HCT116 (cell line): Measurements from ENCODE around the gene ITIH4. TPM values are rescaled to one million over a fixed set of nuclear protein-coding genes. Genes with fewer than 3 reads are reported as not detected.

Experiments
- ATAC-seq: fragments of 200-7000 bp; cut with Tn5 transposase; 2 replicates; pipeline ENCODE4 v1.9.1; 2020; ENCODE audit warnings: mild to moderate bottlenecking, moderate library complexity
- BruUV-seq: library from RNA; stranded (reverse); fragments of 400-500 nt; replicated peaks from 2 replicates; lab custom pipeline; 2021; lab: Mats Ljungman, UMichigan
- CTCF ChIA-PET: fragments of 300-600 bp; sonication (Branson Sonifier 250); formaldehyde crosslinking; loops from one replicate; lab custom pipeline; 2021; ENCODE audit warnings: antibody characterized with exemption; lab: Charles Lee
- POLR2A ChIA-PET: fragments of 300-600, 350-600 bp; sonication (Branson Sonifier 250); formaldehyde crosslinking; loops from one replicate; lab custom pipeline; 2021; ENCODE audit warnings: antibody characterized with exemption; lab: Charles Lee
- RAD21 ChIA-PET, 2 experiments: fragments of 300-600 bp; sonication (Branson Sonifier 250); formaldehyde crosslinking; loops; one replicate each; lab custom pipeline; 2023; ENCODE audit warnings: low total read pairs in 2 of 2; ENCODE audit not compliant: uncharacterized antibody in 2 of 2, unreplicated experiment in 2 of 2, low non-redundant PET in 1 of 2; lab: Charles Lee
- DNase-seq: peaks from one replicate; pipeline ENCODE4 v3.0.0-alpha.2; 2010; ENCODE audit warnings: low read depth, low spot score
- H2AFZ ChIP-seq: fragments of 200-600 bp; shearing (Covaris generic), sonication (generic); 2 replicates; pipeline ENCODE4 v1.6.1; 2017; ENCODE audit warnings: low read depth, mixed run types, mixed read lengths, antibody characterized with exemption, low read length; ENCODE audit not compliant: poor library complexity, severe bottlenecking
- H3K27ac ChIP-seq: 2 replicates; pipeline ENCODE4 v1.5.1; 2012; ENCODE audit warnings: low read depth, low read length
- H3K27me3 ChIP-seq: fragments of 200-600 bp; sonication (generic); 2 replicates; pipeline ENCODE4 v1.6.1; 2016; ENCODE audit warnings: mixed run types, low read length, mixed read lengths; ENCODE audit not compliant: insufficient read depth
- H3K36me3 ChIP-seq, 2 experiments: fragments of 200-500 bp in 1 of 2; fragments of 200-600 bp in 1 of 2; sonication (Bioruptor generic) in 1 of 2; sonication (generic) in 1 of 2; 2 replicates each; pipeline versions ENCODE4 v1.5.1 to v1.6.1; 2014 to 2016; ENCODE audit warnings: low read length in 2 of 2, inconsistent platforms in 1 of 2, mixed read lengths in 1 of 2, mixed run types in 1 of 2; ENCODE audit not compliant: insufficient read depth in 2 of 2, control insufficient read depth in 1 of 2
- H3K4me1 ChIP-seq, 2 experiments: fragments of 200-600 bp in 1 of 2; sonication (generic) in 1 of 2; 2 replicates each; pipeline versions ENCODE4 v1.5.1 to v1.6.1; 2012 to 2017; ENCODE audit warnings: low read length in 2 of 2, inconsistent platforms in 1 of 2, mild to moderate bottlenecking in 1 of 2, mixed read lengths in 1 of 2, mixed run types in 1 of 2, moderate library complexity in 1 of 2; ENCODE audit not compliant: insufficient read depth in 2 of 2, control insufficient read depth in 1 of 2
- H3K4me2 ChIP-seq: fragments of 200-600 bp; sonication (generic); 2 replicates; pipeline ENCODE4 v1.6.1; 2017; ENCODE audit warnings: mixed run types, low read length, mixed read lengths
- H3K4me3 ChIP-seq, 2 experiments: fragments of 200-600 bp in 1 of 2; sonication (generic) in 1 of 2; replicated peaks in 1 of 2; 2 replicates each; pipeline ENCODE4 v1.5.1; 2011 to 2016; ENCODE audit warnings: low read length in 2 of 2, control low read depth in 1 of 2, low read depth in 1 of 2, mild to moderate bottlenecking in 1 of 2, mixed read lengths in 1 of 2, mixed run types in 1 of 2
- H3K79me2 ChIP-seq: fragments of 200-600 bp; sonication (generic); 2 replicates; pipeline ENCODE4 v1.6.1; 2017; ENCODE audit warnings: mild to moderate bottlenecking, mixed run types, low read length, moderate library complexity, mixed read lengths; ENCODE audit not compliant: insufficient read depth
- H3K9ac ChIP-seq: fragments of 200-600 bp; sonication (generic); 2 replicates; pipeline ENCODE4 v1.6.1; 2016; ENCODE audit warnings: low read length, mixed read lengths
- H3K9me2 ChIP-seq: fragments of 200-600 bp; sonication (generic), shearing (Covaris generic); 2 replicates; pipeline ENCODE4 v1.6.1; 2017; ENCODE audit warnings: mixed run types, mild to moderate bottlenecking, moderate library complexity; ENCODE audit not compliant: insufficient read depth
- H3K9me3 ChIP-seq, 2 experiments: fragments of 200-500 bp in 1 of 2; fragments of 200-600 bp in 1 of 2; sonication (Bioruptor generic) in 1 of 2; sonication (generic) in 1 of 2; 2 replicates each; pipeline ENCODE4 v1.6.1; 2014 to 2017; ENCODE audit warnings: low read length in 2 of 2, mixed read lengths in 2 of 2, inconsistent platforms in 1 of 2, low read depth in 1 of 2, mild to moderate bottlenecking in 1 of 2, mixed run types in 1 of 2, moderate library complexity in 1 of 2; ENCODE audit not compliant: control insufficient read depth in 1 of 2, insufficient read depth in 1 of 2
- H4K20me1 ChIP-seq: fragments of 200-600 bp; sonication (generic), shearing (Covaris generic); 2 replicates; pipeline ENCODE4 v1.6.1; 2017; ENCODE audit warnings: mixed run types, mild to moderate bottlenecking, moderate library complexity; ENCODE audit not compliant: insufficient read depth
- ATF3 ChIP-seq: IDR thresholded peaks from 2 replicates; pipeline ENCODE4 v1.6.1; 2012
- CBX3 ChIP-seq: IDR thresholded peaks from 2 replicates; pipeline ENCODE4 v1.6.1; 2012; ENCODE audit warnings: low read depth
- EGR1 ChIP-seq: IDR thresholded peaks from 2 replicates; pipeline ENCODE4 v1.6.1; 2012; ENCODE audit warnings: low read depth
- EZH2 ChIP-seq: fragments of 200-600 bp; sonication (generic); IDR thresholded peaks from 2 replicates; pipeline ENCODE4 v1.6.1; 2017; ENCODE audit warnings: antibody characterized with exemption, mixed run types
- JUND ChIP-seq: IDR thresholded peaks from 2 replicates; pipeline ENCODE4 v1.6.1; 2012
- POLR2A ChIP-seq: IDR thresholded peaks from 2 replicates; pipeline ENCODE4 v1.7.0; 2011; ENCODE audit warnings: borderline replicate concordance; ENCODE audit not compliant: insufficient read depth, insufficient read length; ENCODE audit errors: extremely low read depth
- POLR2AphosphoS5 ChIP-seq: IDR thresholded peaks from 2 replicates; pipeline ENCODE4 v1.6.1; 2011; ENCODE audit warnings: mild to moderate bottlenecking, low read depth, low read length, moderate library complexity
- SP1 ChIP-seq: IDR thresholded peaks from 2 replicates; pipeline ENCODE4 v1.6.1; 2012; ENCODE audit warnings: low read depth
- TCF7L2 ChIP-seq: IDR thresholded peaks from 2 replicates; pipeline ENCODE4 v1.7.0; 2011; ENCODE audit warnings: borderline replicate concordance, inconsistent platforms; ENCODE audit not compliant: insufficient read depth, insufficient read length; ENCODE audit errors: extremely low read depth
- YY1 ChIP-seq: IDR thresholded peaks from 2 replicates; pipeline ENCODE4 v1.6.1; 2011; ENCODE audit warnings: low read length, low read depth, moderate library complexity, mild to moderate bottlenecking; ENCODE audit not compliant: insufficient replicate concordance; ENCODE audit errors: extremely low read depth
- ZNF274 ChIP-seq: fragments of 200-500 bp; sonication (Bioruptor generic); IDR thresholded peaks from 2 replicates; pipeline ENCODE4 v1.6.1; 2014; ENCODE audit warnings: mild to moderate bottlenecking, low read depth, low read length, inconsistent platforms
- intact Hi-C: fragments of 100-400 bp; cut with micrococcal nuclease; formaldehyde crosslinking; loops from 2 replicates; pipeline ENCODE4 v1.10.0; 2022
- total RNA-seq: library from RNA; stranded (reverse); gene quantifications from one replicate; pipeline ENCODE4 v1.2.1, GENCODE V29; 2021; ENCODE audit not compliant: unreplicated experiment
- TF ChIP-seq, protein P1 (sequence below): IDR thresholded peaks from 2 replicates; pipeline ENCODE4 v1.6.1; 2012

The ITIH4 gene
- total RNA-seq, 1 experiment from 2014 or later, result 4.1 TPM

DNA sequence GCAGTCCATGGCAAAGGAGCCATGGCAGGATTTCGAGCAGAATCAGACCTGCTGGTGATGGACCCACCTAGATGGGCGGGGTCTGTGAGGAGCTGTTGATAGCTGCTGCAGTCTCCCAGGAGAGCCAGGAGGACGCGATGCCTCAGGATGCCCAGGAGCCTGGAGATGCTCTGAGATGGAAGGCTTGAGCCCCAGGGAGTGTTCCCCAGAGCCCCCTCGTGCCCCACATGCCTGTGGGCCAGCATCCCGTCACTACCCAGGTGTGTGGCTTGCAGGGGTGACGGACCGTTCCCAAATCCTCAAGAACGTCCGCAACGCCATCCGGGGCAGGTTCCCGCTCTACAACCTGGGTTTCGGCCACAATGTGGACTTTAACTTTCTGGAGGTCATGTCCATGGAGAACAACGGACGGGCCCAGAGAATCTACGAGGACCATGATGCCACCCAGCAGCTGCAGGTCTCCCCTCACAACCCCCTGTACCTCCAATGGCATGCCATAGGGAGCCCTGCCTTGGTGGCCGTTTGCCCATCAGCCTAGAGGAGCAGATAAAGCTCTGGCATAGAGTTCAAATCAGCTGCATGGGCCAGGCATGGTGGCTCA lies 46.4 kb downstream of the ITIH4 start:
- Histone ChIP-seq H3K36me3 (no peaks in the 10 kb centered on the region), H3K79me2 (no peaks in the 10 kb centered on the region), H3K4me1 (no peaks in the 10 kb centered on the region), H3K4me3 (no peak overlapping the region), H3K9ac (no peak overlapping the region), H3K4me2 (no peak overlapping the region), H3K27me3 (peaks cover 30% of the 10 kb centered on the region)
- no peak for ATAC-seq
- POLR2A ChIA-PET, result no interaction called here
- RAD21 ChIA-PET, result no interaction called here
- BruUV-seq, result no TSS peak
- TF ChIP-seq TCF7L2 (no peak), EZH2 (no peak), ATF3 (no peak), JUND (no peak), CBX3 (no peak), POLR2AphosphoS5 (no peak), YY1 (no peak), SP1 (no peak), EGR1 (no peak), ZNF274 (no peak), POLR2A (no peak)
- TF ChIP-seq, protein P1, sequence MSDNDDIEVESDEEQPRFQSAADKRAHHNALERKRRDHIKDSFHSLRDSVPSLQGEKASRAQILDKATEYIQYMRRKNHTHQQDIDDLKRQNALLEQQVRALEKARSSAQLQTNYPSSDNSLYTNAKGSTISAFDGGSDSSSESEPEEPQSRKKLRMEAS, result no peak
- TF ChIP-seq, all 23 proteins: peak for 0
- CTCF ChIA-PET, result no interaction called here
- no peak overlapping the region for H3K27ac ChIP-seq
- no peak overlapping the region for H2AFZ ChIP-seq
- no peaks in the 10 kb centered on the region for H3K9me3 ChIP-seq
- no peaks in the 10 kb centered on the region for H4K20me1 ChIP-seq
- no peak for DNase-seq
- intact Hi-C loops, result no loop called here
- H3K9me2 ChIP-seq, result no peaks in the 10 kb centered on the region
